ENCODE data around the gene BECN2.

BECN2 gene

DNA sequence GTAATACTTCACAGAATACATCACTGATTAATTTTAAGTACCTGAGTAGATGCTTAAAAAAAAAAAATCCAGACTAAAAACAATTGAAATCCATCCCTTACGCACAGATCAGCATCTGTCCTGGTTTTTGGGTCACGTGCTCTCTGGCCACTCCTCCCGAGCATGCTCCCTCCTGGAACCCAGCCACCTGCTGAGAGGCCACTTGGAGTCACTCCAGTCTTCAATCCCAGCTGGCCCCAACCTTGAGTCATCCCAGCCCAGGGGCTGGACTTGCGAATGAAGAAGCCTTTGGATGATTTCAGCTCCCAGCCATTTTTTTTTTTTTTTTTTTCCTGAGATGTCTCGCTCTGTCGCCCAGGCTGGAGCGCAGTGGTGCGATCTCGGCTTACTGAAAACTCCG is 32.5 kb downstream of the BECN2 start:
- H3K4me2 ChIP-seq (ENCODE audit: low read depth, low read length) = no peak overlapping the region

GRCh38 chr1:241992734-241993133 is 35.2 kb downstream of the BECN2 start:
- TF ChIP-seq EZH2 (optimal IDR thresholded peaks at IDR 0.05; ENCODE audit: low read depth, low read length) (no peak), CTCF (IDR thresholded peaks at IDR 0.05; ENCODE audit: low read length) (no peak), EZH2phosphoT487 (IDR thresholded peaks at IDR 0.05; ENCODE audit: low read length) (no peak)
- no peaks in the 10 kb centered on the region for H3F3A ChIP-seq (ENCODE audit: insufficient read depth, low read length)
- H3K27me3 ChIP-seq (replicated peaks; ENCODE audit: insufficient read depth, low read length) = no peaks in the 10 kb centered on the region
- no peaks in the 10 kb centered on the region for H3K36me3 ChIP-seq (replicated peaks; ENCODE audit: insufficient read depth, low read length)
- no peak overlapping the region for H3K4me3 ChIP-seq (ENCODE audit: low read length)
- DNase-seq = no peak
- H2AFZ ChIP-seq (ENCODE audit: low read length) = no peak overlapping the region
- no peaks in the 10 kb centered on the region for H3K79me2 ChIP-seq (ENCODE audit: low read length)
- H3K9me3 ChIP-seq (replicated peaks; ENCODE audit: insufficient read depth, low read length) = no peaks in the 10 kb centered on the region
- H3K4me2 ChIP-seq (ENCODE audit: low read depth, low read length) = no peak overlapping the region
- no peaks in the 10 kb centered on the region for H3K4me1 ChIP-seq (ENCODE audit: low read length)
- H3K9me2 ChIP-seq (replicated peaks; ENCODE audit: insufficient read depth, low read length) = no peaks in the 10 kb centered on the region
- no peak overlapping the region for H3K27ac ChIP-seq (ENCODE audit: low read length)
- H3K9ac ChIP-seq (ENCODE audit: low read length) = no peak overlapping the region
- H4K20me1 ChIP-seq (ENCODE audit: insufficient read depth, low read length) = no peaks in the 10 kb centered on the region

More for the DNA sequence above, 32.5 kb downstream of the BECN2 start:
- no peak for DNase-seq
- Histone ChIP-seq H3K9me3 (replicated peaks; ENCODE audit: insufficient read depth, low read length) (no peaks in the 10 kb centered on the region), H4K20me1 (ENCODE audit: insufficient read depth, low read length) (no peaks in the 10 kb centered on the region), H3K79me2 (ENCODE audit: low read length) (no peaks in the 10 kb centered on the region), H3K4me1 (ENCODE audit: low read length) (no peaks in the 10 kb centered on the region), H3K4me3 (ENCODE audit: low read length) (no peak overlapping the region), H2AFZ (ENCODE audit: low read length) (no peak overlapping the region), H3K27me3 (replicated peaks; ENCODE audit: insufficient read depth, low read length) (no peaks in the 10 kb centered on the region), H3K27ac (ENCODE audit: low read length) (no peak overlapping the region), H3K9me2 (replicated peaks; ENCODE audit: insufficient read depth, low read length) (no peaks in the 10 kb centered on the region), H3K36me3 (replicated peaks; ENCODE audit: insufficient read depth, low read length) (no peaks in the 10 kb centered on the region), H3F3A (ENCODE audit: insufficient read depth, low read length) (no peaks in the 10 kb centered on the region), H3K9ac (ENCODE audit: low read length) (no peak overlapping the region)
- TF ChIP-seq EZH2phosphoT487 (IDR thresholded peaks at IDR 0.05; ENCODE audit: low read length) = no peak
- no peak for TF ChIP-seq EZH2 (optimal IDR thresholded peaks at IDR 0.05; ENCODE audit: low read depth, low read length)
- TF ChIP-seq CTCF (IDR thresholded peaks at IDR 0.05; ENCODE audit: low read length) = no peak

DNA sequence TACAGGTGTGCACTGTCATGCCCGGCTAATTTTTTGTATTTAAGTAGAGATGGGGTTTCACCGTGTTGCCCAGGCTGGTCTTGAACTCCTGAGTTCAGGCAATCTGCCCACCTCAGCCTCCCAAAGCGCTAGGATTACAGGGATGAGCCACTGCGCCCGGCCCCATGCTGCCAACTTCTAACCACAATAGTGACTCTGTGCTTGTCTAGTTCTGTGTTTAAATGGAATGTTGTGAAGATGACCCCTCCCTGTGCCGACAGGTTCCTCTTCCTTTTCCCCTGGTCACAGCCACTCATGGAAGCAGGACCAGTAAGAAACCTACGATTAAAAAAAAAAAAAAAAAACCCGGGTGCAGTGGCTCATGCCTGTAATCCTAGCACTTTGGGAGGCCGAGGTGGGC is 36.6 kb downstream of the BECN2 start:
- Histone ChIP-seq H3K4me1 (ENCODE audit: low read length) (no peaks in the 10 kb centered on the region), H3K9ac (ENCODE audit: low read length) (no peak overlapping the region), H3K79me2 (ENCODE audit: low read length) (no peaks in the 10 kb centered on the region), H3K9me3 (replicated peaks; ENCODE audit: insufficient read depth, low read length) (no peaks in the 10 kb centered on the region), H4K20me1 (ENCODE audit: insufficient read depth, low read length) (no peaks in the 10 kb centered on the region), H3K9me2 (replicated peaks; ENCODE audit: insufficient read depth, low read length) (no peaks in the 10 kb centered on the region), H3F3A (ENCODE audit: insufficient read depth, low read length) (no peaks in the 10 kb centered on the region), H3K36me3 (replicated peaks; ENCODE audit: insufficient read depth, low read length) (no peaks in the 10 kb centered on the region), H3K4me3 (ENCODE audit: low read length) (no peak overlapping the region), H3K27ac (ENCODE audit: low read length) (no peak overlapping the region), H3K27me3 (replicated peaks; ENCODE audit: insufficient read depth, low read length) (no peaks in the 10 kb centered on the region), H2AFZ (ENCODE audit: low read length) (no peak overlapping the region), H3K4me2 (ENCODE audit: low read depth, low read length) (no peak overlapping the region)
- no peak for TF ChIP-seq CTCF (IDR thresholded peaks at IDR 0.05; ENCODE audit: low read length)
- no peak for TF ChIP-seq EZH2 (optimal IDR thresholded peaks at IDR 0.05; ENCODE audit: low read depth, low read length)
- DNase-seq = no peak

Measured in MM.1S (cell line).